Measurements from ENCODE around the gene BHLHE40.

BHLHE40 gene

GRCh38 chr3:4985330-4986174, 6.3 kb downstream of the BHLHE40 start:
- DNase-seq = no peak

- DNase-seq = no peak
These were observed 7.0 kb downstream of the BHLHE40 start for GRCh38 chr3:4986175-4986781.

- peak; percentile 78 for DNase-seq
These were observed 7.7 kb downstream of the BHLHE40 start for GRCh38 chr3:4986782-4987537.

- DNase-seq = no peak
These were observed 8.5 kb downstream of the BHLHE40 start for GRCh38 chr3:4987538-4988296.

GRCh38 chr3:4988983-4989834, 10.0 kb downstream of the BHLHE40 start:
- no peak for DNase-seq

GRCh38 chr3:4990069-4990468, 10.8 kb downstream of the BHLHE40 start:
- DNase-seq = no peak

GRCh38 chr3:4992118-4992517, 12.9 kb downstream of the BHLHE40 start:
- DNase-seq = no peak

GRCh38 chr3:4993276-4994143, 14.3 kb downstream of the BHLHE40 start:
- DNase-seq = no peak

- DNase-seq = no peak
These were observed 15.0 kb downstream of the BHLHE40 start for GRCh38 chr3:4994144-4994730.

- DNase-seq = no peak
These were observed 15.7 kb downstream of the BHLHE40 start for GRCh38 chr3:4994823-4995499.

- no peak for DNase-seq
These were observed 16.3 kb downstream of the BHLHE40 start for GRCh38 chr3:4995500-4996053.

GRCh38 chr3:4996223-4996765, 17.1 kb downstream of the BHLHE40 start:
- no peak for DNase-seq

GRCh38 chr3:4996771-4997291, 17.6 kb downstream of the BHLHE40 start:
- DNase-seq = no peak

GRCh38 chr3:4997946-4998345, 18.7 kb downstream of the BHLHE40 start:
- DNase-seq = no peak

GRCh38 chr3:4999531-5000184, 20.4 kb downstream of the BHLHE40 start:
- DNase-seq = peak; percentile 35

GRCh38 chr3:5001135-5001534, 21.9 kb downstream of the BHLHE40 start:
- no peak for DNase-seq

- no peak for DNase-seq
These were observed 22.6 kb downstream of the BHLHE40 start for GRCh38 chr3:5001805-5002173.

GRCh38 chr3:5002174-5002870, 23.1 kb downstream of the BHLHE40 start:
- no peak for DNase-seq
